Spleen (tissue), 11 donors: ENCODE results near the gene NUDT1. TPM values are rescaled to one million over a fixed set of nuclear protein-coding genes. Genes with fewer than 3 reads are reported as not detected.

Experiments used
- DNase-seq: peaks from one replicate; pipeline ENCODE4 v3.0.0-alpha.2; 2020
- H3K27ac ChIP-seq, 8 donors: fragments of 200-600 bp; sonication (generic) in 7 of 8; 1 replicate in 4 of 8; 2 replicates in 4 of 8; pipeline versions ENCODE4 v1.5.0 to v1.8.0; 2016 to 2021; ENCODE audit warnings: inconsistent platforms in 4 of 8, mild to moderate bottlenecking in 4 of 8, moderate library complexity in 1 of 8
- H3K27me3 ChIP-seq, 7 donors: fragments of 200-600 bp; sonication (generic) in 6 of 7; replicated peaks in 1 of 7; 1 replicate in 4 of 7; 2 replicates in 3 of 7; pipeline versions ENCODE4 v1.5.0 to v1.8.0; 2016 to 2021; ENCODE audit warnings: inconsistent platforms in 3 of 7, mild to moderate bottlenecking in 1 of 7
- H3K36me3 ChIP-seq, 6 donors: fragments of 200-600 bp; sonication (generic) in 5 of 6; 1 replicate in 4 of 6; 2 replicates in 2 of 6; pipeline versions ENCODE4 v1.5.0 to v1.8.0; 2016 to 2021; ENCODE audit warnings: inconsistent platforms in 2 of 6
- H3K4me1 ChIP-seq, 6 donors: fragments of 200-600 bp; sonication (generic) in 5 of 6; 1 replicate in 3 of 6; 2 replicates in 3 of 6; pipeline versions ENCODE4 v1.5.0 to v1.8.0; 2016 to 2021; ENCODE audit warnings: inconsistent platforms in 3 of 6
- H3K4me3 ChIP-seq, 8 donors: fragments of 200-600 bp; sonication (generic) in 7 of 8; 1 replicate in 4 of 8; 2 replicates in 4 of 8; pipeline versions ENCODE4 v1.5.0 to v1.8.0; 2016 to 2021; ENCODE audit warnings: inconsistent platforms in 4 of 8, mild to moderate bottlenecking in 4 of 8, moderate library complexity in 2 of 8
- H3K9me3 ChIP-seq, 8 donors: fragments of 200-600 bp; sonication (generic) in 7 of 8; 1 replicate in 4 of 8; 2 replicates in 4 of 8; pipeline versions ENCODE4 v1.5.0 to v1.8.0; 2016 to 2021; ENCODE audit warnings: inconsistent platforms in 4 of 8
- POLR2A ChIP-seq, 3 donors: fragments of 450-650 bp; IDR thresholded peaks; one replicate each; pipeline ENCODE4 v1.5.1; 2017; ENCODE audit warnings: antibody characterized with exemption in 3 of 3, mild to moderate bottlenecking in 1 of 3
- POLR2AphosphoS5 ChIP-seq, 3 donors: sonication (generic); formaldehyde crosslinking; IDR thresholded peaks; one replicate each; pipeline ENCODE4 v1.5.1; 2017; ENCODE audit warnings: antibody characterized with exemption in 3 of 3
- WGBS, 5 donors: extraction: QIAGEN DNeasy Blood & Tissue Kit in 3 of 5; methylation state at CpG; one replicate each; pipeline versions ENCODE4 v1.1.5 to v1.1.7; 2013 to 2018; 5-methylcytosine and 5-hydroxymethylcytosine counted together
- intact Hi-C: fragments of 100-400 bp; cut with DNase I; formaldehyde crosslinking; loops from one replicate; pipeline ENCODE4 v1.15.0; 2023; ENCODE audit warnings: low total_unique reads
- polyA plus RNA-seq, 3 donors: library from polyadenylated mRNA; stranded (reverse); fragments of 200-250 nt; gene quantifications; one replicate each; pipeline ENCODE4 v1.2.1, GENCODE V29; 2013
- total RNA-seq, 7 donors: library from RNA; depleted of rRNA in 3 of 7; stranded (reverse); fragments of >200 nt in 3 of 7; fragmentation: NEBNext Ultra II Directional in 4 of 7; extraction: Animal tissue kit (Norgen Biotek cat#: 25700) in 4 of 7; gene quantifications; one replicate each; pipeline versions ENCODE4 v1.1.0 to v1.2.1, GENCODE V29; 2016 to 2021
- TF ChIP-seq, protein P1 (sequence below), 11 experiments: fragments of 200-600 bp in 7 of 11; fragments of 450-650 bp in 4 of 11; sonication (generic) in 4 of 11; IDR thresholded peaks in 8 of 11; conservative IDR thresholded peaks in 3 of 11; 1 replicate in 7 of 11; 2 replicates in 4 of 11; pipeline versions ENCODE4 v1.4.0 to v1.8.0; 2016 to 2021; ENCODE audit warnings: antibody characterized with exemption in 11 of 11, inconsistent platforms in 4 of 11, mild to moderate bottlenecking in 1 of 11
- donor health status: healthy with polysubstance abuse.
- donor health status: DM: no; HTN: no; CAD: no; lungs with moderate emphysema.
- donor health status: DM: no; HTN: no; CAD: no.
- donor health status: Bipolar disorder and iron deficiency.
- donor health status: healthy.
- donor health status: DM: no; HTN: no; CAD: no.
- donor health status: DM: yes; HTN: yes; CAD: no.

NUDT1 gene
- total and polyA plus RNA-seq, 10 donors: 13.7 to 69.3 (median 22.6) TPM

DNA sequence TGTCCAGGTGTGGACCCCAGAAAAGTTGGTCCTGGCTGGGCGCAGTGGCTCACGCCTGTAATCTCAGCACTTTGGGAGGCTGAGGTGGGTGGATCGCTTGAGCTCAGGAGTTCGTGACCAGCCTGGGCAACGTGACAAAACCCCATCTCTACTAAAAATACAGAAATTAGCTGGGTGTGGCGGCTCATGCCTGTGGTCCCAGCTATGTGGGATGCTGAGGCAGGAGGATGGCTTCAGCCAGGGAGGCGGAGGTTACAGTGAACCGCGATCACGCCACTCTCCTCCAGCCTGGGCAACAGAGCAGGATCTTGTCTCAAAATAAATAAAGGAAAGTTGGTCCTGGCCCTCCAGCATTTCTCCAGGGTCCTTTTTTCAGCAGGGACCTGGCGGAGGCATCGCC is 1.4 kb downstream of the NUDT1 start:
- peaks cover 21 to 98% (median 59%) of the 10 kb centered on the region in 6 donors for H3K4me1 ChIP-seq
- TF ChIP-seq POLR2AphosphoS5 (IDR thresholded peaks at IDR 0.05): no peak
- TF ChIP-seq, protein P1, sequence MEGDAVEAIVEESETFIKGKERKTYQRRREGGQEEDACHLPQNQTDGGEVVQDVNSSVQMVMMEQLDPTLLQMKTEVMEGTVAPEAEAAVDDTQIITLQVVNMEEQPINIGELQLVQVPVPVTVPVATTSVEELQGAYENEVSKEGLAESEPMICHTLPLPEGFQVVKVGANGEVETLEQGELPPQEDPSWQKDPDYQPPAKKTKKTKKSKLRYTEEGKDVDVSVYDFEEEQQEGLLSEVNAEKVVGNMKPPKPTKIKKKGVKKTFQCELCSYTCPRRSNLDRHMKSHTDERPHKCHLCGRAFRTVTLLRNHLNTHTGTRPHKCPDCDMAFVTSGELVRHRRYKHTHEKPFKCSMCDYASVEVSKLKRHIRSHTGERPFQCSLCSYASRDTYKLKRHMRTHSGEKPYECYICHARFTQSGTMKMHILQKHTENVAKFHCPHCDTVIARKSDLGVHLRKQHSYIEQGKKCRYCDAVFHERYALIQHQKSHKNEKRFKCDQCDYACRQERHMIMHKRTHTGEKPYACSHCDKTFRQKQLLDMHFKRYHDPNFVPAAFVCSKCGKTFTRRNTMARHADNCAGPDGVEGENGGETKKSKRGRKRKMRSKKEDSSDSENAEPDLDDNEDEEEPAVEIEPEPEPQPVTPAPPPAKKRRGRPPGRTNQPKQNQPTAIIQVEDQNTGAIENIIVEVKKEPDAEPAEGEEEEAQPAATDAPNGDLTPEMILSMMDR (IDR thresholded peaks at IDR 0.05 in 8 of 11, conservative IDR thresholded peaks at IDR 0.05 in 3 of 11): no peak
- TF ChIP-seq POLR2A (IDR thresholded peaks at IDR 0.05): no peak
- intact Hi-C loops: loop anchor here (5.0 kb wide), 1 partner anchor 109 kb away; the partner anchor contains the start of gene EIF3B
- DNase-seq: no peak
- H3K27me3 ChIP-seq: no peaks in the 10 kb centered on the region
- peaks cover 0 to 18% (median 11%) of the 10 kb centered on the region in 6 donors for H3K36me3 ChIP-seq
- no peak overlapping the region for H3K27ac ChIP-seq
- WGBS, 5 donors: 84 to 92% (median 90%) methylated on average over 12 of the region's 12 CpGs
- no peaks in the 10 kb centered on the region for H3K9me3 ChIP-seq
- no peak overlapping the region for H3K4me3 ChIP-seq

DNA sequence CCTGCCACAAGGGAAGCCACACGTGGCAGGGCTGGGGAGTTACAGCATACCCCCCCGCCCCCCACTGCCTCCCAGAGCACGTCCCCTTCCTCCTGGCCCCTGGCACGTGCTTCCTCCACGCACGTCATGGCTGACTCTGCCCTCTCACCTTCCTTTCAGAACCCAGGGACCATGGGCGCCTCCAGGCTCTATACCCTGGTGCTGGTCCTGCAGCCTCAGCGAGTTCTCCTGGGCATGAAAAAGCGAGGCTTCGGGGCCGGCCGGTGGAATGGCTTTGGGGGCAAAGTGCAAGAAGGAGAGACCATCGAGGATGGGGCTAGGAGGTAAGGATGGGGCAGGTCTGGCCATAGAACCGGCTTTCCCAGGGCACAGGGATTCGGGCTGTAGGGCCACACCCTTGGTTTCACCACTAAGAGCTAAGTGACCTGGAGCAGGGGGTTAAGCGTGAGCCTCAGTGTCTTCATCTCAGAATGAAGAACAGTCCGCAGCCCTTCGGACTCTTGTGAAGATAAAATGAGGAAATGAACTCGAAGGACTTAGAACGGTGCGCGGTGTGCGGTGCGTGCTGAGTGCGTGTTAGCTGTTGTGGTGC is 2.5 kb downstream of the NUDT1 start:
- Histone ChIP-seq H3K4me3 (no peak overlapping the region), H3K27ac (no peak overlapping the region), H3K9me3 (no peaks in the 10 kb centered on the region), H3K27me3 (no peaks in the 10 kb centered on the region), H3K4me1 (peaks cover 29 to 98% (median 68%) of the 10 kb centered on the region in 6 donors), H3K36me3 (peaks cover 0 to 7% (median under 1%) of the 10 kb centered on the region in 6 donors)
- intact Hi-C loops: loop anchor here (5.0 kb wide), 1 partner anchor 108 kb away; the partner anchor contains the start of gene EIF3B
- WGBS, 5 donors: 69 to 78% (median 75%) methylated on average over 25 of the region's 25 CpGs
- TF ChIP-seq, protein P1 (IDR thresholded peaks at IDR 0.05 in 8 of 11, conservative IDR thresholded peaks at IDR 0.05 in 3 of 11): no peak
- TF ChIP-seq POLR2A (IDR thresholded peaks at IDR 0.05) (no peak), POLR2AphosphoS5 (IDR thresholded peaks at IDR 0.05) (peak in 1 of 3 donors; percentile 38)
- DNase-seq: no peak

DNA sequence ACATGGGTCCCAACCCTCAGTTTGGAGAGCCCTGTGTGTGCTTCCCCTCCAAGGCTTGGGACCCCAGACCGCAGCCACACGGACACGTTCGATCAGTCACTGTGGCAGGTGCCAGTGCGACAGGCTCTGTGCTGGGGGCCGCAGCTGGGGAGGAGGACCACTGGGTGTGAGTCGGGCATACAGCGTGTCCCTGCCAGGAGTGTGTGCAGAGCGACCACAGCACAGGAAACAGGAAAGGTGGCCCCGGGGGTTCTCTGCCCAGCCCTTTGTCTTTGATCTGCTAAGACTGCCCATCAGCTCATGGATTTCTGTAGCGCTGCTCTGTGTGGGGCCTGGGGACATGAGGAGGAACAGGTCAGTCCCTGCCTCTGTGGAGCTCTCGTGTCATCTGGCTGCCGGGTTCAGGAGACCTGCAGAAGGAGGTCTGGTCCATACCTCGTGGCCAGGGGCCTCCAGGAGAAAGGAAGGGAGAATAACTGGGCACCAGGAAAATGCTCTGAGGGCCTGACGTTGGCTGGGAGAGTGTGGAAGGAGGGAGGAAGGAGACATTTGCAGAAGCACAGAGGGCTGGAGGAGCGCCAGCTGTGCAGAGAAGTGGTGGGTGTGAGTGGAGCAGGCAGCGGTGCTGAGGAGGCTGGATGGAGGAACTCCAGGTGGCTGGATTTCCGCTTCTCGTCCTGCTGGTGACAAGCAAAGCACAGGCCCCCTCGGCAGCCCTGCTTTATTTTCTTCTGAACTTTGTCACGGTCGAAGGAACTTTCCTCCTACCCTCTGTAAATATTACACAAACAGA is 4.1 kb downstream of the NUDT1 start:
- DNase-seq: no peak
- 20 to 45% (median 29%) methylated on average over 21 to 22 of the region's 22 CpGs for WGBS, 5 donors
- intact Hi-C loops: loop anchor here (5.0 kb wide), 1 partner anchor 66 kb away; the partner anchor contains the start of gene SNX8
- peaks cover 23 to 90% (median 59%) of the 10 kb centered on the region in 6 donors for H3K4me1 ChIP-seq
- no peak overlapping the region for H3K27ac ChIP-seq
- H3K9me3 ChIP-seq: no peaks in the 10 kb centered on the region
- TF ChIP-seq POLR2A (IDR thresholded peaks at IDR 0.05) (no peak), POLR2AphosphoS5 (IDR thresholded peaks at IDR 0.05) (peak; percentile 27 to 65 (median 47))
- TF ChIP-seq, protein P1 (IDR thresholded peaks at IDR 0.05 in 8 of 11, conservative IDR thresholded peaks at IDR 0.05 in 3 of 11): no peak
- peaks cover 0 to 14% (median 4%) of the 10 kb centered on the region in 6 donors for H3K36me3 ChIP-seq
- H3K4me3 ChIP-seq: no peak overlapping the region
- H3K27me3 ChIP-seq: no peaks in the 10 kb centered on the region
